ENCODE data around the gene CDC14A. TPM values are rescaled to one million over a fixed set of nuclear protein-coding genes. Genes with fewer than 3 reads are reported as not detected.

Gene CDC14A
- total RNA-seq, 4 donors from 2014 or later, result 18.6 to 40.6 (median 28.8) TPM

- no peak for TF ChIP-seq CTCF (IDR thresholded peaks at IDR 0.05)
- no peak for TF ChIP-seq EP300 (IDR thresholded peaks at IDR 0.05)
- no peak for TF ChIP-seq POLR2A (IDR thresholded peaks at IDR 0.05)
- no peak for DNase-seq (ENCODE audit: low spot score in 2 of 2)
- H3K27ac ChIP-seq, result no peak overlapping the region
- H3K36me3 ChIP-seq, result no peaks in the 10 kb centered on the region
- WGBS, 2 donors, result 71 to 79% methylated on average over 2 of the region's 2 CpGs
- H3K4me3 ChIP-seq, result no peak overlapping the region
- no peaks in the 10 kb centered on the region for H3K4me1 ChIP-seq
- H3K9me3 ChIP-seq, result peaks cover 0 to 57% (median 13%) of the 10 kb centered on the region in 4 donors
- no peaks in the 10 kb centered on the region for H3K27me3 ChIP-seq
Measured at GRCh38 chr1:100552031-100552430, 199.7 kb downstream of the CDC14A start.

GRCh38 chr1:100552922-100553321 lies 200.6 kb downstream of the CDC14A start:
- Histone ChIP-seq H3K9me3 (peaks cover 0 to 61% (median 13%) of the 10 kb centered on the region in 4 donors), H3K4me1 (no peaks in the 10 kb centered on the region), H3K36me3 (no peaks in the 10 kb centered on the region), H3K27me3 (no peaks in the 10 kb centered on the region), H3K4me3 (no peak overlapping the region), H3K27ac (no peak overlapping the region)
- TF ChIP-seq EP300 (IDR thresholded peaks at IDR 0.05) (no peak), POLR2A (IDR thresholded peaks at IDR 0.05) (no peak), CTCF (IDR thresholded peaks at IDR 0.05) (no peak)
- no peak for DNase-seq (ENCODE audit: low spot score in 2 of 2)
- WGBS, 2 donors, result 40 to 63% methylated on average over 2 of the region's 2 CpGs

DNA sequence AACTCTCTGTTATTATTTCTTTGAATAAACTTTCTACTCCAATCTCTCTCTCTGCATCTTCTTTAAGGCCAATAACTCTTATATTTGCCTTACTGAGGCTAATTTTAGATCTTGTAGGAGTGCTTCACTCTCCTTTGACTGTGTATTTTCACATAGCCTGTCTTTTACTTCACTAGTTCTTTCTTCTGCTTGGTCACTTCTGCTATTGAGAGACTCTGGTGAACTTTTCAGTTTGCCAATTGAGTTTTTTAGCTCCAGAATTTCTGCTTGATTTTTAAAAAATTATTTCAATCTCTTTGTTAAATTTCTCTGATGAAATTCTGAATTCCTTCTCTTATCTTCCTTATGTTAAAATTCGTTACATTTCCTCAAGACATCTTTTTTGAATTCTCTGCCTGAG lies 203.9 kb downstream of the CDC14A start:
- no peaks in the 10 kb centered on the region for H3K4me1 ChIP-seq
- no peak overlapping the region for H3K4me3 ChIP-seq
- TF ChIP-seq POLR2A (IDR thresholded peaks at IDR 0.05) (no peak), EP300 (IDR thresholded peaks at IDR 0.05) (no peak), CTCF (IDR thresholded peaks at IDR 0.05) (no peak)

DNA sequence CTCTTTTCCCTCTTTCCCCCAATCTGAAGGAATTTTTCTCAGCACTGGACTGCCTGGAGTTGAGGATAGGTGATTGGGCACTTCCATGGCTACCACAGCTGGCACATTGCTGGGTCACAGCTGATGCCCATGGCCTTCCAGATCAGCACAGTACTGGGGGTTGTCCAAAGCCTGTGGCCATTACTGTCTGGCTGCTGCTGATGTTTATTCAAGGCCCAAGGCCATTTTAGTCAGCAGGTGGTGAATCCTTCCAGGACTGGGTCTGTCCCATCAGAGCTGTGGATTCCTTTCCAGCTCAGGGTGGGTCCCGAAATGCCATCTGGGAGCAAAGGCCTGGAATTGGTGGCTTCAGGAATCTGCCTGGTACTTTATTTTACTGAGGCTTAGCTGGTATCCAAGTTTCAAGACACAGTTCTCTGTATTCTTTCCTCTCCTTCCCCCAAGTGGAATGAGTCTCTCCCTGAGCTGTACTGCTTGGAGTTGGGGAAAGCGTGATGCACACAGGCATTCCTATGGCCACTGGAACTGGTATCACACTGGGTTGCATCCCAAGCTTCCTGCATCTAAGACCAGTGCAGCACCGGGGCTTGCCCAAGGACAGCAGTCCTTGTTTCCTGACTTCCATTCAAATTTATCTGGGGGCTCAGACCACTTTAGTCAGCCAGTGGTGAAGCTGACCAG lies 204.8 kb downstream of the CDC14A start:
- Histone ChIP-seq H3K27ac (no peak overlapping the region), H3K9me3 (peaks cover 0 to 42% (median 11%) of the 10 kb centered on the region in 4 donors), H3K4me1 (no peaks in the 10 kb centered on the region), H3K27me3 (no peaks in the 10 kb centered on the region), H3K36me3 (no peaks in the 10 kb centered on the region), H3K4me3 (no peak overlapping the region)
- DNase-seq (ENCODE audit: low spot score in 2 of 2), result no peak
- WGBS, 2 donors, result 87 to 92% methylated on average over 3 of the region's 3 CpGs
- TF ChIP-seq EP300 (IDR thresholded peaks at IDR 0.05) (no peak), POLR2A (IDR thresholded peaks at IDR 0.05) (no peak), CTCF (IDR thresholded peaks at IDR 0.05) (no peak)

More for the DNA sequence above, 203.9 kb downstream of the CDC14A start:
- Histone ChIP-seq H3K27me3 (no peaks in the 10 kb centered on the region), H3K27ac (no peak overlapping the region), H3K9me3 (peaks cover 0 to 51% (median 13%) of the 10 kb centered on the region in 4 donors), H3K36me3 (no peaks in the 10 kb centered on the region)
- DNase-seq (ENCODE audit: low spot score in 2 of 2), result no peak
- WGBS, 2 donors, result 77 to 93% methylated on average over 1 of the region's 1 CpG

DNA sequence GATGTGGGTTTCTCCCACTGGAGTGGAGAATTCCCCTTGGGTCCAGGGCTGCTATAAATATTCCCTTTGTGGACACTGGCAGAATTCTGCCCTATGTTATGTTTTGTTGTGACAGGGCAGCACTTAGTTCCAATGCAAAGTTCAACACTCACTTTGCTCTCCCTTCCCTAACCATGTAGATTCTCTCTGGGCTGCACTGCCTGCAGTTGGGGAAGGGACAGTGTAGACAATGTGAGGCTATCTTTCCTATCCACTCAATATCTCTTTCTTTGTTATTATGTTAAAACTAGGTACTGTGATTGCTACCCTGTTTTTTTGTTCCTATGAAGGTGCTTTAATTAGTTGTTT lies 205.3 kb downstream of the CDC14A start:
- Histone ChIP-seq H3K27me3 (no peaks in the 10 kb centered on the region), H3K4me1 (no peaks in the 10 kb centered on the region), H3K9me3 (peaks cover 0 to 37% (median 8%) of the 10 kb centered on the region in 4 donors), H3K27ac (no peak overlapping the region), H3K4me3 (no peak overlapping the region), H3K36me3 (no peaks in the 10 kb centered on the region)
- no peak for DNase-seq (ENCODE audit: low spot score in 2 of 2)
- TF ChIP-seq EP300 (IDR thresholded peaks at IDR 0.05) (no peak), CTCF (IDR thresholded peaks at IDR 0.05) (no peak), POLR2A (IDR thresholded peaks at IDR 0.05) (no peak)

All from tibial nerve (tissue), 4 donors.